ENCODE data around the gene MICU1. TPM values are rescaled to one million over a fixed set of nuclear protein-coding genes. Genes with fewer than 3 reads are reported as not detected.

Gene MICU1
- total RNA-seq, 1 donor from 2014 or later = 58.2 TPM

DNA sequence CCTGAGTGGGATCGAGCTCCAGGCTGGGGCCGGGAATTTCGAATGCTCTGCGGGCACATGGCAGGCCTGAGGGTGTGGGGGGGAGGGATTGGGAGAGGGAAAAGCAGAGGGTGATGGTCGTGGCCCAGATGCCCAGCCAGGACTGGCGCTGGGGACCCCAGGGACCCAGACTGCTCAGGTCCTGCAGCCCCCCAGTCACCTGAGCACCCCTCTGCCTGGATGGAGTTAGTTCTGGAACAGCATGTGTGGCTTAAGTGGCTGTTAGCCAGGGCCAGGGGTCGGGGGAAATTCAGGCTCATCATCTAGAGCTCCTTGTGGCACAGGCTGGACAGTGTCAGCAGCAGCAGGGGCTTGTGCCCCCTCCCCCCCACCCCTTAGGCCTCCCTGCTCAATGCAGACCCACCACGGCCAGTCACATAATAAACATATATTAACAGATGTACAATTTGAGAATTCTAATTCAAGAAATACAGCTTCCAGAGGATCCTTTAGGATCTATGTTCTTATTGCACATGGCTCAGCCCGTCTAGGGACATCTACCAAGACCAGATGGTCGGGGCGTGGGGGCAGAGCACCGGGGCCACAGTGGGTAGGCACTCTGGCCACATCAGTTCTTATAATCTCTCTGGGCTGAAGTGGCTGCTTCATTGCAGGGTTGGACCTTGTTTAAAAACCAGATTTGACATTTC, 293.3 kb downstream of the MICU1 start:
- Mint-ChIP-seq H3K27ac (peak overlapping the region; percentile 93), H3K9me3 (no peaks in the 10 kb centered on the region), H3K27me3 (ENCODE audit: low read depth) (no peaks in the 10 kb centered on the region), H3K4me3 (no peak overlapping the region), H3K4me1 (peaks cover 62% of the 10 kb centered on the region), H3K36me3 (peaks cover 6% of the 10 kb centered on the region)
- DNase-seq (ENCODE audit: low spot score in 2 of 2, unreplicated experiment in 2 of 2) = no peak
- TF ChIP-seq, protein P1, sequence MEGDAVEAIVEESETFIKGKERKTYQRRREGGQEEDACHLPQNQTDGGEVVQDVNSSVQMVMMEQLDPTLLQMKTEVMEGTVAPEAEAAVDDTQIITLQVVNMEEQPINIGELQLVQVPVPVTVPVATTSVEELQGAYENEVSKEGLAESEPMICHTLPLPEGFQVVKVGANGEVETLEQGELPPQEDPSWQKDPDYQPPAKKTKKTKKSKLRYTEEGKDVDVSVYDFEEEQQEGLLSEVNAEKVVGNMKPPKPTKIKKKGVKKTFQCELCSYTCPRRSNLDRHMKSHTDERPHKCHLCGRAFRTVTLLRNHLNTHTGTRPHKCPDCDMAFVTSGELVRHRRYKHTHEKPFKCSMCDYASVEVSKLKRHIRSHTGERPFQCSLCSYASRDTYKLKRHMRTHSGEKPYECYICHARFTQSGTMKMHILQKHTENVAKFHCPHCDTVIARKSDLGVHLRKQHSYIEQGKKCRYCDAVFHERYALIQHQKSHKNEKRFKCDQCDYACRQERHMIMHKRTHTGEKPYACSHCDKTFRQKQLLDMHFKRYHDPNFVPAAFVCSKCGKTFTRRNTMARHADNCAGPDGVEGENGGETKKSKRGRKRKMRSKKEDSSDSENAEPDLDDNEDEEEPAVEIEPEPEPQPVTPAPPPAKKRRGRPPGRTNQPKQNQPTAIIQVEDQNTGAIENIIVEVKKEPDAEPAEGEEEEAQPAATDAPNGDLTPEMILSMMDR (IDR thresholded peaks at IDR 0.05; ENCODE audit: unreplicated experiment) = no peak

DNA sequence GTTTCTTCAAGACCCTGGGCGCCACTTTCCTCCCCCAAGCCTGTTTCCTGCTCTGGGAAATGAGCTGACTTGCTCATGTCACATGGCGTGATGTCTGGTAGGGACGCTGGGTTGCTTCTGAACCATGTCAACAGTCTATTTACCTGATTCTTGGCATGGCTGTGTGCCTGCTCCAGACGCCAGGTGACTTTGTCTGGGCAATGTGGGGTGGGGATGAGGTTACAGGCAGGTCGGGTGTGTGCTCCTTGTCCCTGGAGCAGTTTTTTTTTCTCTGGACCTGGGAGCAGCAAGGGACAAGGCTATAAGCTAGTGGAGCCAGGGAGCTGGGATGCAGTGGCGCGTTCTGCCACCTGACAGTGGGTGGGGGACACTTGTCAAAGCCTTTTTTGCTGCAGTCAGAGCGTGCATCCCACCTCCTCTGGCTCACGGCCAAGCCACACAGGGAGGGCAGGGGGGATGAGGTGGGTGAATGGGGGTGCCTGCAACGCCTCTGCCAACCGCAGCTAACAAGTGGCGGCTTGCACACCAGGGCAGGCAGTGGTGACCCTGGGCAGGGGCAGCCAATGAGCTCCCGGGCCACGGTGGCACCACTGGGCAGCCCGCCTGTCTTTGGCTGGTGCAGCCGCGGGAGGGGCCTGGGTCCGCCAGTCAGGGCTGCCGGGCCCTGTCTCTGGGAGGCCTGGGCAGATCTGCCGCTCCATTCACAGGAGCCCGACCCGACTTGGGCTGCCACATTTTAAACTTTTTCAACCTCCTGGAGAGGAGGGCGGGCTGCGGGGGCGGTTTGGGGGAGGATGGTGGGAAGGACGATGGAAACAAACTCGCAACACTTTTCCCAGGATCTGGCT, 294.1 kb downstream of the MICU1 start:
- Mint-ChIP-seq H3K36me3 (peaks cover 3% of the 10 kb centered on the region), H3K4me1 (peaks cover 64% of the 10 kb centered on the region), H3K9me3 (no peaks in the 10 kb centered on the region), H3K27me3 (ENCODE audit: low read depth) (no peaks in the 10 kb centered on the region), H3K4me3 (peak overlapping the region; percentile 40), H3K27ac (peak overlapping the region; percentile 88)
- DNase-seq (ENCODE audit: low spot score in 2 of 2, unreplicated experiment in 2 of 2) = peak; percentile 55 to 72
- TF ChIP-seq, protein P1 (IDR thresholded peaks at IDR 0.05; ENCODE audit: unreplicated experiment) = peak; percentile 35

- TF ChIP-seq, protein P1 (IDR thresholded peaks at IDR 0.05; ENCODE audit: unreplicated experiment) = no peak
- H3K27ac Mint-ChIP-seq = peak overlapping the region; percentile 43
- DNase-seq (ENCODE audit: low spot score in 2 of 2, unreplicated experiment in 2 of 2) = no peak
- H3K27me3 Mint-ChIP-seq (ENCODE audit: low read depth) = no peaks in the 10 kb centered on the region
- H3K9me3 Mint-ChIP-seq = no peaks in the 10 kb centered on the region
- H3K4me3 Mint-ChIP-seq = no peak overlapping the region
- peaks cover 64% of the 10 kb centered on the region for H3K4me1 Mint-ChIP-seq
- H3K36me3 Mint-ChIP-seq = no peaks in the 10 kb centered on the region
These were observed 295.8 kb downstream of the MICU1 start for GRCh38 chr10:72330069-72330426.

- DNase-seq (ENCODE audit: low spot score in 2 of 2, unreplicated experiment in 2 of 2) = no peak
These were observed 296.4 kb downstream of the MICU1 start for GRCh38 chr10:72329290-72330068.

DNA sequence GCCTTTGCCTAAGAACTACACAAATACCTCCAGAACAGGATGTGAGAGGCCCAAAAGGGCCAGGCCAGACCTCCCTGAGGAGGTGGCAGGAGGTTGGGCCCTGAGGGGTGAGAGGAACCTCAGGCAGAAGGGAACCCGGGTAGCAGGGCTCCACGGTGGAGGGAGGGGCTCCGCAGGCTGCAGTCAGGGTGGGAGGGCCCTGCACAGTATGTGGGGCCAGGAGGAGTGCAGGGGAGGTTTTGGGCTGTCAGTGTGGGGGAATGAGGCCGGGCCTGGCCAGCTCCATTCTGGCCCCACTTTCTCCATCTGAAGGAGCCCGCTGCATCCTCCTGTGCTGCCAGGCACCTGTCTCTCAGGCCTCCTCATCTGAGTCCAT, 297.1 kb downstream of the MICU1 start:
- DNase-seq (ENCODE audit: low spot score in 2 of 2, unreplicated experiment in 2 of 2) = no peak
- H3K27me3 Mint-ChIP-seq (ENCODE audit: low read depth) = no peaks in the 10 kb centered on the region
- H3K27ac Mint-ChIP-seq = no peak overlapping the region
- H3K4me3 Mint-ChIP-seq = no peak overlapping the region
- no peaks in the 10 kb centered on the region for H3K36me3 Mint-ChIP-seq
- H3K4me1 Mint-ChIP-seq = peaks cover 61% of the 10 kb centered on the region
- no peaks in the 10 kb centered on the region for H3K9me3 Mint-ChIP-seq
- TF ChIP-seq, protein P1 (IDR thresholded peaks at IDR 0.05; ENCODE audit: unreplicated experiment) = no peak

More at GRCh38 chr10:72329290-72330068, 296.4 kb downstream of the MICU1 start:
- Mint-ChIP-seq H3K27me3 (ENCODE audit: low read depth) (no peaks in the 10 kb centered on the region), H3K9me3 (no peaks in the 10 kb centered on the region), H3K36me3 (no peaks in the 10 kb centered on the region), H3K4me1 (peaks cover 64% of the 10 kb centered on the region), H3K27ac (peak overlapping the region; percentile 39), H3K4me3 (no peak overlapping the region)
- TF ChIP-seq, protein P1 (IDR thresholded peaks at IDR 0.05; ENCODE audit: unreplicated experiment) = no peak

All from mesothelial cell of epicardium (in vitro differentiated cells).